Measurements from ENCODE around the gene ZSCAN2.

Gene ZSCAN2

GRCh38 chr15:84645496-84645895 is 44.7 kb downstream of the ZSCAN2 start:
- TF ChIP-seq CTCF (IDR thresholded peaks at IDR 0.05; ENCODE audit: control insufficient read depth, extremely low read depth, insufficient read depth), result no peak
- H3K4me3 ChIP-seq (ENCODE audit: low read depth, low read length), result no peak overlapping the region
- DNase-seq (ENCODE audit: low read depth), result no peak

GRCh38 chr15:84645997-84646396 is 45.2 kb downstream of the ZSCAN2 start:
- H3K4me3 ChIP-seq (ENCODE audit: low read depth, low read length), result no peak overlapping the region
- no peak for DNase-seq (ENCODE audit: low read depth)
- no peak for TF ChIP-seq CTCF (IDR thresholded peaks at IDR 0.05; ENCODE audit: control insufficient read depth, extremely low read depth, insufficient read depth)

- no peak for DNase-seq (ENCODE audit: low read depth)
- no peak overlapping the region for H3K4me3 ChIP-seq (ENCODE audit: low read depth, low read length)
- TF ChIP-seq CTCF (IDR thresholded peaks at IDR 0.05; ENCODE audit: control insufficient read depth, extremely low read depth, insufficient read depth), result no peak
Observed at GRCh38 chr15:84647726-84648125, 46.9 kb downstream of the ZSCAN2 start.

GRCh38 chr15:84648539-84648938 is 47.7 kb downstream of the ZSCAN2 start:
- no peak for TF ChIP-seq CTCF (IDR thresholded peaks at IDR 0.05; ENCODE audit: control insufficient read depth, extremely low read depth, insufficient read depth)
- DNase-seq (ENCODE audit: low read depth), result no peak
- no peak overlapping the region for H3K4me3 ChIP-seq (ENCODE audit: low read depth, low read length)

- DNase-seq (ENCODE audit: low read depth), result no peak
- TF ChIP-seq CTCF (IDR thresholded peaks at IDR 0.05; ENCODE audit: control insufficient read depth, extremely low read depth, insufficient read depth), result no peak
- no peak overlapping the region for H3K4me3 ChIP-seq (ENCODE audit: low read depth, low read length)
Observed at GRCh38 chr15:84649706-84650105, 48.9 kb downstream of the ZSCAN2 start.

DNA sequence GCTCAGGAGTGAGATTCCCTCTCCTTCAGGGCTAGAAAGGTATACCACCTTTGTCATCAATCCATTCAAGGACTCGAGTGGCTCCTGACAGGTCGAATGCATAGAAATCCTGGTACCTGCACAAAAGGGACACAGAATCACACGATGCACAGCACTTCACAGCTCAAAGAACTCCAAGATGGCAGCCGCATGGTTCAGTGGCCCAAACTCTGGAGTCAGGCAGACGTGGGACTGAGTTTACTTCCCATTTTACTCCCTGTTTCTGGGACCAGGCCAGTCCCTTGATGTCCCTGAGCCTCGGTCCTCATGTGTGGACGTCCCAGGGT is 52.7 kb downstream of the ZSCAN2 start:
- H3K4me3 ChIP-seq (ENCODE audit: low read depth, low read length), result peak overlapping the region; percentile 63
- no peak for DNase-seq (ENCODE audit: low read depth)
- TF ChIP-seq CTCF (IDR thresholded peaks at IDR 0.05; ENCODE audit: control insufficient read depth, extremely low read depth, insufficient read depth), result no peak

DNA sequence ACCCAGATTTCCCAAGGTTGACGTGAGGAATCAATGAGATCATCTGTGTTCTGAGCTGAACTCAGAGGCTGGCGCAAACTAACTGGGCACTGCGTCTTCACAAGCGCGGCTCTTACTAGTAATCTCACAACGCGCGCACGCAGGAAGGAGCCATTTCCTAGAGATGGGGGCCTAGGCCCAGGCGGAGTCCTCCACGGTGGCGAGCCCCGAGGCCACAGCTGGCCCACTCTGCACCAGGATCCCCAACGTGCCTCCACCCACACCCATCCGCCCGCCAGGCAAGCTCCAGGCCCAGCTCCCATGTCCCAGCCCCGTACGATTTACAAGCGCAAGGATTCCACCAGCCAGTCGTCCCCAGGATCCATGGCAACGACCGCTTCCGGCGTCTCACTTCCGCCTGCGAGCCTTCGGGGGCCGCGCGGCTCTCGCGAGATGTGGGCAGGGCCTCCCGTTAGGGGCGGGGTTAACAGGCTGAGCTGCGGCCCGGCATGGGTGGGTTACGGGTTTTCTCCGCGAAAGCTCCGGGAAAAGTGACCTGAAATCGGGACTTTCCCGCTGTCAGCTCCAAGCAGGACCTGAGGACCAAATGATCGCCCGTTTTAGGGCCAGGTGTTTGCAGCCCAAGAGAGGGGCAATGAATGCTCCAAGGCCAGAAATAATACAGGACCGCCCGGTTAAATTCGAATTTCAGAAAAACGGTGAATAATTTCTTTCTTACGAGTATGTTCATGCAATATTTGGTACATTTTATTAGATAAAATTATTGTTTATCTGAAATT is 53.3 kb downstream of the ZSCAN2 start, which contains the start of gene WDR73:
TSS of gene WDR73 (minus strand) at position 374 of the 779 bp plus-strand sequence. CDS start at position 365, 9 bp downstream.
- DNase-seq (ENCODE audit: low read depth), result peak; percentile 84
- no peak for TF ChIP-seq CTCF (IDR thresholded peaks at IDR 0.05; ENCODE audit: control insufficient read depth, extremely low read depth, insufficient read depth)

More for the DNA sequence above, 53.3 kb downstream of the ZSCAN2 start, which contains the start of gene WDR73:
- peak within 1 kb of the TSS; percentile 63 for H3K4me3 ChIP-seq (ENCODE audit: low read depth, low read length)
